ENCODE data around the gene HYAL3. TPM values are rescaled to one million over a fixed set of nuclear protein-coding genes. Genes with fewer than 3 reads are reported as not detected.

The HYAL3 gene
- total and polyA plus RNA-seq, 2 of the 13 experiments (the other 11 are each of a cell fraction or from before 2014, with no cell fraction given), result 5.5 to 10.4 TPM

- TF ChIP-seq ZSCAN5A (CRISPR knock-in tag; IDR thresholded peaks at IDR 0.05; ENCODE audit: borderline replicate concordance) (no peak), AGO2 (optimal IDR thresholded peaks at IDR 0.05; ENCODE audit: low read depth, low read length) (peak; percentile 18)
- Histone ChIP-seq H3K9ac (ENCODE audit: insufficient read depth, low read depth, low read length) (no peak overlapping the region), H3K27me3 (ENCODE audit: control insufficient read depth in 1 of 2, insufficient read depth in 2 of 2, low read length in 2 of 2) (no peaks in the 10 kb centered on the region), H3K4me1 (ENCODE audit: insufficient read depth, low read length) (peaks cover 60% of the 10 kb centered on the region), H3K36me3 (replicated peaks in 1 of 2; ENCODE audit: control insufficient read depth in 1 of 2, insufficient read depth in 2 of 2, low read length in 2 of 2) (peaks cover 8 to 28% of the 10 kb centered on the region in 2 experiments), H3K4me2 (ENCODE audit: low read depth, low read length) (no peak overlapping the region), H3K79me2 (ENCODE audit: insufficient read depth, low read length) (peaks cover 13% of the 10 kb centered on the region), H4K20me1 (ENCODE audit: insufficient read depth, low read length) (no peaks in the 10 kb centered on the region), H3K4me3 (replicated peaks in 1 of 3; ENCODE audit: insufficient read depth in 1 of 3, low read depth in 2 of 3, low read length in 3 of 3) (no peak overlapping the region), H2AFZ (ENCODE audit: low read length) (no peak overlapping the region), H3K27ac (ENCODE audit: extremely low read length, insufficient read depth, low read length) (no peak overlapping the region), H3K9me3 (ENCODE audit: low read length) (no peaks in the 10 kb centered on the region)
- ChIA-PET POLR2A (interaction anchor here (3.5 kb wide), 1 partner anchor 11 kb away, joined by 66 read pairs; no protein-coding TSS in a partner anchor), CTCF (ENCODE audit: low intra/inter-chr PET ratio, low total read pairs) (no interaction called here)
- no peak for ATAC-seq
- no TSS peak for BruUV-seq (replicated peaks)
- DNase-seq (ENCODE audit: low spot score), result no peak
- 87% methylated on average over 8 of the region's 8 CpGs for WGBS (ENCODE audit: low lambda C conversion rate)
- no peak for FAIRE-seq
- in situ Hi-C loops (cut with HindIII; ENCODE audit: extremely low pct_ligation_motif_present, low pct_unique_long_range_greater_than_20kb), result no loop called here
- intact Hi-C loops (cut with micrococcal nuclease; ENCODE audit: unreplicated experiment), result no loop called here
Measured at GRCh38 chr3:50326182-50326541, 27.0 kb upstream of the HYAL3 start.

GRCh38 chr3:50325497-50326181, 26.4 kb upstream of the HYAL3 start:
- WGBS (ENCODE audit: low lambda C conversion rate), result 90% methylated on average over 6 of the region's 11 CpGs
- no peak for TF ChIP-seq SRSF4 (IDR thresholded peaks at IDR 0.05; ENCODE audit: low read depth, low read length, poor library complexity, severe bottlenecking)
- no peak for TF ChIP-seq CBX1 (IDR thresholded peaks at IDR 0.05; ENCODE audit: low read depth)
- no peak for TF ChIP-seq ZEB1 (IDR thresholded peaks at IDR 0.05; ENCODE audit: insufficient replicate concordance, low read depth)
- TF ChIP-seq SALL1 (CRISPR knock-in tag; IDR thresholded peaks at IDR 0.05), result no peak
- TF ChIP-seq AGO2 (optimal IDR thresholded peaks at IDR 0.05; ENCODE audit: low read depth, low read length), result peak; percentile 26

More at GRCh38 chr3:50325497-50326181, 26.4 kb upstream of the HYAL3 start:
- Histone ChIP-seq H3K4me2 (ENCODE audit: low read depth, low read length) (no peak overlapping the region), H3K27me3 (ENCODE audit: control insufficient read depth in 1 of 2, insufficient read depth in 2 of 2, low read length in 2 of 2) (no peaks in the 10 kb centered on the region; a peak in 1 of 5 replicates), H3K4me1 (ENCODE audit: insufficient read depth, low read length) (peaks cover 60% of the 10 kb centered on the region), H2AFZ (ENCODE audit: low read length) (no peak overlapping the region), H3K9ac (ENCODE audit: insufficient read depth, low read depth, low read length) (no peak overlapping the region), H3K9me3 (ENCODE audit: low read length) (no peaks in the 10 kb centered on the region), H4K20me1 (ENCODE audit: insufficient read depth, low read length) (no peaks in the 10 kb centered on the region), H3K4me3 (replicated peaks in 1 of 3; ENCODE audit: insufficient read depth in 1 of 3, low read depth in 2 of 3, low read length in 3 of 3) (no peak overlapping the region), H3K27ac (ENCODE audit: extremely low read length, insufficient read depth, low read length) (no peak overlapping the region), H3K79me2 (ENCODE audit: insufficient read depth, low read length) (peaks cover 16% of the 10 kb centered on the region), H3K36me3 (replicated peaks in 1 of 2; ENCODE audit: control insufficient read depth in 1 of 2, insufficient read depth in 2 of 2, low read length in 2 of 2) (peaks cover 5 to 23% of the 10 kb centered on the region in 2 experiments)
- FAIRE-seq (no peak), ATAC-seq (no peak), DNase-seq (ENCODE audit: low spot score) (no peak)
- in situ Hi-C loops (cut with HindIII; ENCODE audit: extremely low pct_ligation_motif_present, low pct_unique_long_range_greater_than_20kb), result no loop called here
- ChIA-PET POLR2A (interaction anchor here (0.5 to 13.0 kb wide), 3 partner anchors 11 to 25 kb away, joined by 4 to 222 read pairs (median 58); partner anchors contain the start of genes HYAL1, HYAL3 and NAA80), CTCF (ENCODE audit: low intra/inter-chr PET ratio, low total read pairs) (no interaction called here)
- intact Hi-C loops (cut with micrococcal nuclease; ENCODE audit: unreplicated experiment), result no loop called here
- BruUV-seq (replicated peaks), result no TSS peak
